ENCODE results near the gene COL6A2.
A peak's percentile ranks its signal among the peaks of the same experiment; 100 is the strongest.
"Not testable (repeated sequence)": the region's sequence is repeated elsewhere in the genome, so short reads cannot be mapped to it uniquely, and the experiment has no call there.

The COL6A2 gene
- 11.7 to 53.4 reads per million in 2 experiments for total RNA-seq

GRCh38 chr21:46097336-46098293 lies at the start of gene COL6A2:
Gene COL6A2 (plus strand): TSS chr21:46098112.
- DNase-seq (ENCODE audit: low read depth): peak; percentile 33

GRCh38 chr21:46048926-46049889 lies 48.7 kb upstream of the COL6A2 start:
- no peak for DNase-seq (ENCODE audit: low read depth)

DNA sequence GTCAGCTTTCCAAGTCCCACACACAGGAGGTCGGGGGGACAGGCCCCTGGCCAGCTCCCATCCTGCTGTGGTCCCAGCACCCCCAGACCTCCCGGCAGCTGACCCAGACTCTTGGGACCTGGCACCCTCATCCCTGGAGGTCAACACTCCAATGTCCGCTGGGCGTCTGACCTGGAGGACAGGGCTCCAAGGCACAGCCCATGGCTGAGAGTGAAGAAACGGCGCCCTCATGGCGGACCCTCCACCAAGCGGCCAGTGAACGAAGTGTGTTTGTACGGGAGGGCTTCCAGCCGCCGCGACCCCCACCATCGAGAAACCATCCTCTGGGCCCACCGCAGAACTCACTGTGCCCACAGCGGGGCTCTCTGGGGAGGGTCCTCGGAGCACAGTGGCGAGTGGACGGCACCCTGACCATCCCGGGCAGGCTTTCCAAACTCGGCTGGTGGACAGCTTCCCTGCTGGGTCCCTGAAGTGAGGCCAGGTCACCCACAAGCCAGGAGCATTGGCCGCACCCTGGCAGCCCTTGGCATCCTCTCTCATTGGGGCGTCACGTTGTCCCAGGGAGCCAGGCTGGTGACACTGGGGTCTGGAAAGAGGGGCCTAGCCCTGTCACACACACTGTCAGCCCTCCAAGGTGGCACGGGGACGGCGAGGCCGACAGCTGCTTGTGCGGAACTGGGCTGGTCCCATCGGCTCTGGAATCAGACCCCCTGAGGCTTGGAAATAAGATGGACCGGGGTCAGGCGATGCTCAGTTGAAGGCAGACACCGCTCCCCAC lies 47.8 kb upstream of the COL6A2 start:
- DNase-seq (ENCODE audit: low read depth): no peak

- DNase-seq (ENCODE audit: low read depth): no peak
These were observed 47.1 kb upstream of the COL6A2 start for GRCh38 chr21:46050668-46051378.

GRCh38 chr21:46051379-46051770 lies 46.5 kb upstream of the COL6A2 start:
- DNase-seq (ENCODE audit: low read depth): no peak

GRCh38 chr21:46051821-46052675 lies 45.9 kb upstream of the COL6A2 start:
- DNase-seq (ENCODE audit: low read depth): no peak

DNA sequence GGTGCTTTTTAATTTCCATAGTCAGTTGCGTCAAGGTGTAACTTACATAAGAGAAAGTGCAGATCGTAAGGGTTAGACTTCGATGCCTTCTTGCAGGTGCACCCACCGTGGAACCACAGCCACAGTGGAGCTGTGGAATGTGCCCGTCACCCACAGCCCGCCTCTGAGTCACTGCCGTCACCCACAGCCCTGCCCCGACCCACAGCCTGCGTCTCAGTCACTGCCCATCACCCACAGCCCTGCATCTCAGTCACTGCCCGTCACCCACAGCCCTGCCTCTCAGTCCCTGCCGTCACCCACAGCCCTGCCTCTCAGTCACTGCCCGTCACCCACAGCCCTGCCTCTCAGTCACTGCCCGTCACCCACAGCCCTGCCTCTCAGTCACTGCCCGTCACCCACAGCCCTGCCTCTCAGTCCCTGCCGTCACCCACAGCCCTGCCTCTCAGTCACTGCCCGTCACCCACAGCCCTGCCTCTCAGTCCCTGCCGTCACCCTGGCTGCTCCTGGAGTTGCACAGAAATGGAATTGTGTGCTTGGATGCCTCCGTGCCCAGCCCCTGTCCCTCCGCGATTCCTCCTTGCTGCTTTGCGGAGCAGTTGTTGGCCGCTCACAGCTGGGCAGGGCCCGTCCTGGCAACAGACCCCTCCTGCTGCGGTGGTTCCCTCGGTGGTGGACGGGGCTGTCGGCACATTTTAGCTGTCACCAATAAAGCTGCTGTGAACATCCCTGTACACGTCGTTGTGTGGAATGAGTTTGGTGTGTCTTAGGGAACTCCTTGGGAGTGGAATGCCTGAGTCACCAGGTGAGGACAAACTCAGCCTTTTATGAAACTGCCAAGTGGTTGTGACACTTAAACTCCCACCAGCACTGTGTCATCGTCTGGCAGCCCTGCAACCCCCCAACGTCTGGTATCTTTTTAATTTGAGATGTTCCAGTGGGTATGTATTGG lies 44.9 kb upstream of the COL6A2 start:
- no peak for DNase-seq (ENCODE audit: low read depth)

DNA sequence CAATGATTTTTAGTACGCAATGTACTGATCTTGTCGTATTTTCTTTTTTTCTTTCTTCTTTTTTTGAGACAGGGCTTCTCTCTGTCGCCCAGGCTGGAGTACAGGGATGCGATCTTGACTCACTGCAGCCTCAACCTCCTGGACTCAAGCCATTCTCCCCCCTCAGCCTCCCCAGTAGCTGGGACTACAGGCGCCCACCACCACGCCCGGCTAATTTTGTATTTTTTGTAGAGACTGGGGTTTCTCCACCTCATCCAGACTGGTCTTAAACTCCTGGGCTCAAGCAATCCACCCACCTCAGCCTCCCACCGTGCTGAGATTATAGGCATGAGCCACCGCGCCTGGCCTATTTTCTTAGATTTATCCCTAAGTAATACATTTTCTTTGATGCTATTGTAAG lies 43.9 kb upstream of the COL6A2 start:
- no peak for DNase-seq (ENCODE audit: low read depth)

GRCh38 chr21:46054451-46054881 lies 43.4 kb upstream of the COL6A2 start:
- DNase-seq (ENCODE audit: low read depth): no peak

DNA sequence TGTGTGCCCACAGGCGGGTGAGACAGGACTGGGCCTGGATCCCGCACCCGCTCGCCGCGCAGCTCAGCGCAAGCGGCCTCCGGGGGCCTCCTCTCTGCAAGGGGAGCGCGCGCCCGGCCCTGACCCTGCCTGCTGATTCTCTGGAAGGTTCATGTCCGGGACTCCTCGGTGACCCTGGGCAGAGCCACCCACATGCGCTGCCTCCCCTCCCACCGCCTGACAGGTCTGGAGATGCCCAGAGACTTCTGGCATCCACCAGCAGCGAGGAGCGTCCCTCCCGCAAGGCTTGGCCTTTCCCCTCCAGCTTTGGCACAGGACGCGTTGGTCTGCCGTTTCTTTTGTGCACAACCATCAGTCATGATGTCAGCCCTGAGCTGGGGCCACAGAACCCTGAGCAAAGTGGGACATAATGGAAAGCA lies 42.0 kb upstream of the COL6A2 start:
- no peak for DNase-seq (ENCODE audit: low read depth)

DNA sequence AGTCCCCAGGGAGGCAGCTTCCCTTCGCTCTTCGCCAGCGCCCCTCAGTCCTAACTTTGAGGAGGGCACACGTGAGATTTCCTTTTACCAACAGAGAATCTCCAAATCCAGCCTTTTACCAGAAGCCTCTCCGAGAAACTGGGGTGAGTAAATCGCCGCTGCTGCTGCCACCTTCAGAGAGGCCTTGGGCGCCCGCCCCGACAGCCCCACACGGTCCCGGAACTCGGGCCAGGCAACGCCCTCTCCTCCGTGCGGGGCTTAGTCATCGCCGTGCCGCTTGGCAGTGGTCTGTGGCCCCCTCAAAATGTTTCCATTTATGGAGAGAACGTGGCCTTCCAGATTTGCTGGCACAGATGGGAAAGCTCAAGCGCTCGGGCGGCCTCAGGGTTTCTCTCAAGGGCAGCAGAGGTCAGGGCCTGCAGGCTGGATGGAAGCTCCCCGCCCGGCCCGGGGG lies 41.4 kb upstream of the COL6A2 start:
- no peak for DNase-seq (ENCODE audit: low read depth)

DNA sequence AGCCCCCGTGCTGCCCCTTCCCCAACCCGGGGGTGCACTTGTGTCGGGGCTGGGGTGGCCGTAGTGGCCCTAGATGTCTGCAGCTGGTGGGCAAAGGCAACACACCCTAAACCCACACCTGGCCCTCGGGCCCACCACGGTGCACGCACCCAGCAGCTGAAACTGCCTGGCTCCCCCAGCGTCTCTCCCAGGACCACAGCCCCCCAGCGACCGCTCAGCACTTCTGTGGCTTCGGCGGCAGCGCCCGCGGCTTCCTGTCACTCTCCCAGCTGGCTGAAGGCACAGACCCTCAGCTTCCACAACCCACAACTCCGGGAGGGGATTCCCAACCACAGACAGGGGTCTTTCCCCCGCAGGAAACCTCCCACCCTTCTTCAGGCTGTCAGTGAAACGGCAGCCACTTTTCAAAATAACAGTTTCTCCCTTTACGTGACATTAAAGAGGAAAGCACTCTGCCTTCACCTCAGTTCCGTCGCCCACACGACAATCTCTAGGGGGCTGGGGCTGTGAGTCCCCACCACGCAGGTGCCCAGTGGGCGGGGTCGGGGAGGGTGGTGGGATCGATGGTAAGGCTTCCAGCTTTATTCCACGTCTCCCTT lies 40.7 kb upstream of the COL6A2 start:
- DNase-seq (ENCODE audit: low read depth): no peak

- DNase-seq (ENCODE audit: low read depth): no peak
These were observed 40.1 kb upstream of the COL6A2 start for GRCh38 chr21:46057710-46058241.

DNA sequence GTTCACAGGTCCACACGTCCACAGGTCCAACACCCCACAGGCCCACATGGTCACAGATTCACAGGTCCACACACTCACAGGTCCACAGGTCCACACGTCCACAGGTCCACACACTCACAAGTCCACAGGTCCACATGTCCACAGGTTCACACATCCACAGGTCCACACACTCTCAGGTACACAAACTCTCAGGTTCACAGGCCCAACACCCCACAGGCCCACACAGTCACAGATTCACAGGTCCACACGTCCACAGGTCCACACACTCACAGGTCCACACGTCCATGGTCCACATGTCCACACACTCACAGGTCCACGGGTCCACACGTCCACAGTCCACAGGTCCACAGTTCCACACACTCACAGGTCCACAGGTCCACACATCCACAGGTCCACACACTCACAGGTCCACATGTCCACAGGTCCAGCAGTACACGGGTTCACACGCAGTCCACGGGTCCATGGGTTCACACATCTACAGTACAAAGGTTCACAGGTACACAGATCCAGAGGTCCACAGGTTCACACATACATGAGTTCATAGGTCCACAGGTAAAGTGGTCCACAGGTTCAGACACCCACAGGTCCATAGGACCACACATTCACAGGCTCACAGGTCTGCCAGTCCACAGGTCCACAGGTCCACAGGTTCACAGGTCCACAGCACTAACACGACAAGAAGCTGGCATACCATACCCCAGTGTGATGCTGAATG lies 39.3 kb upstream of the COL6A2 start:
- DNase-seq (ENCODE audit: low read depth): no peak

- DNase-seq (ENCODE audit: low read depth): no peak
These were observed 38.7 kb upstream of the COL6A2 start for GRCh38 chr21:46059195-46059594.

DNA sequence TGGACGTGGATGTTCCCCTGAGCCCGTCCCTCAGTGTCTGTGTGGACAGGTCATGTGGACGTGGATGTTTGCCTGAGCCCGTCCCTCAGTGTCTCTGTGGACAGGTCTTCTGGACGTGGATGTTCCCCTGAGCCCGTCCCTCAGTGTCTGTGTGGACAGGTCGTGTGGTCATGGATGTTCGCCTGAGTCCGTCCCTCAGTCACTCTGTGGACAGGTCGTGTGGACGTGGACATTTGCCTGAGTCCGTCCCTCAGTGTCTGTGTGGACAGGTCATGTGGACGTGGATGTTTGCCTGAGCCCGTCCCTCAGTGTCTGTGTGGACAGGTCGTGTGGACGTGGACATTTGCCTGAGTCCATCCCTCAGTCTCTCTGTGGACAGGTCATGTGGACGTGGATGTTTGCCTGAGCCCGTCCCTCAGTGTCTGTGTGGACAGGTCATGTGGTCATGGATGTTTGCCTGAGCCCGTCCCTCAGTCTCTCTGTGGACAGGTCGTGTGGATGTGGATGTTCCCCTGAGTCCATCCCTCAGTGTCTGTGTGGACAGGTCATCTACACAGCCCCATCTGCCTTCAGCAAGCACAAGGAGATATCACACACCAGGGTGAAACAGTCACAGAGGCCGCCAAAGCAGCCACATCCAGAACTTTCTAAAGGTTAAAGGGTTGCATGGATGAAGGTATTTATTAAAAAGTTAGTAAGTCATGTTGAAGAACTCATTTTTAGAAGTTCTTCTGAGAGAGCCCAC lies 38.0 kb upstream of the COL6A2 start:
- not testable (repeated sequence) for DNase-seq (ENCODE audit: low read depth)

DNA sequence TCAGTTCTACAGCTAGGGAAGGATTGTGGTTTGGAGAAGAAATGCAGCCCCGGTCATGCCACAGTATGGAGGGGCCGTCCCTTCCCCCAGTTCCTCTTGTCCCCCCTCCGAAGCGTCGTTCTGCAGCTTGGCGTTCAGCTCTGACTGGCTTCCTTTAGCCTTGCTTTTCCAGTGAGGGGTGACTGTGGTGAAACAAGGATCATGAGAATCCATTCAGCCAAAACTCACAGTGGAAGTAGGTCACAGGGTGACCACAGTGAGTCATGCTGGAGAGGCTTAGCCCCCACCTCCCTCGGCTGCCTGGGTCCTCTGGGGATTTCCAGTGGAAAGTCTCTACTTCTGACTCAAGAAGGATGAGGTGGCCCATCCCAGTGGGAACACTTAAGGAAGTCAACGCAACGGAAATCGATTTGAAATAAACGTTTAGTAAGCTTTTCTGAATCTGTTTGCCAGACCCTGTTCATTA lies 37.3 kb upstream of the COL6A2 start:
- no peak for DNase-seq (ENCODE audit: low read depth)

Data from T follicular helper cell (primary cell).